ENCODE data around the gene FUT9. TPM values are rescaled to one million over a fixed set of nuclear protein-coding genes. Genes with fewer than 3 reads are reported as not detected.

Gene FUT9
- total and polyA plus RNA-seq, 2 experiments from 2014 or later, result 2.1 to 6.8 TPM

- Histone ChIP-seq H4K20me1 (replicated peaks; ENCODE audit: insufficient read depth) (no peaks in the 10 kb centered on the region), H3K4me1 (ENCODE audit: insufficient read depth) (no peaks in the 10 kb centered on the region), H3K27ac (ENCODE audit: low read depth) (no peak overlapping the region), H3K79me2 (replicated peaks; ENCODE audit: insufficient read depth) (no peaks in the 10 kb centered on the region), H3K27me3 (ENCODE audit: insufficient read depth) (no peaks in the 10 kb centered on the region), H2AFZ (no peak overlapping the region), H3K9me2 (ENCODE audit: insufficient read depth) (peaks cover 3% of the 10 kb centered on the region; the same call in 1 of the 2 replicates), H3K36me3 (ENCODE audit: insufficient read depth) (no peaks in the 10 kb centered on the region), H3F3A (replicated peaks; ENCODE audit: low read depth) (no peaks in the 10 kb centered on the region), H3K4me3 (no peak overlapping the region), H3K4me2 (no peak overlapping the region)
- Mint-ChIP-seq H3K27me3 (ENCODE audit: insufficient read depth, low read depth, poor library complexity) (no peaks in the 10 kb centered on the region), H3K4me3 (no peak overlapping the region), H3K9me3 (peaks cover 13% of the 10 kb centered on the region), H3K36me3 (ENCODE audit: low read depth) (peaks cover 3% of the 10 kb centered on the region; the same call in 2 of the 3 replicates), H3K27ac (no peak overlapping the region), H3K4me1 (no peaks in the 10 kb centered on the region)
- TF ChIP-seq JUNB (IDR thresholded peaks at IDR 0.05; ENCODE audit: unreplicated experiment) (no peak), ZNF114 (CRISPR knock-in tag; IDR thresholded peaks at IDR 0.05) (no peak), POLR2AphosphoS5 (IDR thresholded peaks at IDR 0.05; ENCODE audit: low read depth) (no peak), NANOG (IDR thresholded peaks at IDR 0.05; ENCODE audit: borderline replicate concordance) (no peak), ZNF462 (CRISPR knock-in tag; IDR thresholded peaks at IDR 0.05) (no peak), ZNF331 (CRISPR knock-in tag; IDR thresholded peaks at IDR 0.05; ENCODE audit: low read depth) (no peak), CREB1 (CRISPR knock-in tag; IDR thresholded peaks at IDR 0.05; ENCODE audit: low read depth) (no peak)
- no peak for DNase-seq (ENCODE audit: low spot score)
- no peak for ATAC-seq
Observed at GRCh38 chr6:95998133-95998532, 17.6 kb upstream of the FUT9 start.

Data from GM23338 (cell line).